A549 (cell line): ENCODE data around the gene ITFG2. TPM values are rescaled to one million over a fixed set of nuclear protein-coding genes. Genes with fewer than 3 reads are reported as not detected.

Experiments used
- ATAC-seq, 2 experiments: fragments of 200-7000 bp in 1 of 2; fragments of >200 bp in 1 of 2; cut with Nextera tagmentation in 1 of 2; cut with Tn5 transposase in 1 of 2; 3 replicates each; pipeline versions ENCODE4 v1.8.0 to v1.9.1; 2018 to 2020; ENCODE audit warnings: mild to moderate bottlenecking in 1 of 2, moderate library complexity in 1 of 2
- CTCF ChIA-PET: fragments of 300-600 bp; sonication (Branson Sonifier 250); formaldehyde crosslinking; extraction: SDS; loops from one replicate; lab custom pipeline; 2021; ENCODE audit warnings: antibody characterized with exemption, inconsistent platforms; lab: Yijun Ruan, JAX
- POLR2A ChIA-PET: fragments of 350-600 bp; formaldehyde crosslinking; extraction: SDS; loops from one replicate; lab custom pipeline; 2021; ENCODE audit warnings: antibody characterized with exemption, inconsistent platforms; lab: Yijun Ruan, JAX
- DNase-seq, 2 experiments: peaks; one replicate each; pipeline versions ENCODE4 v3.0.0 to v3.0.0-alpha.2; 2011 to 2016; ENCODE audit warnings: low read depth in 1 of 2, low spot score in 1 of 2
- FAIRE-seq: peaks from 2 replicates; lab custom pipeline; 2011; peaks lifted over from hg19 to GRCh38; lab: Jason Lieb, UNC
- H3K27ac ChIP-seq, 2 experiments: fragments of >200 bp; sonication (Bioruptor Twin); formaldehyde crosslinking; 3 replicates each; pipeline ENCODE4 v1.5.1; 2016 to 2017
- H3K4me1 ChIP-seq: fragments of >200 bp; sonication (Bioruptor Twin); formaldehyde crosslinking; 3 replicates; pipeline ENCODE4 v1.6.1; 2016
- H3K4me2 ChIP-seq: fragments of >200 bp; sonication (Bioruptor Twin); formaldehyde crosslinking; 3 replicates; pipeline ENCODE4 v1.6.1; 2016
- H3K4me3 ChIP-seq: fragments of >200 bp; sonication (Bioruptor Twin); formaldehyde crosslinking; 3 replicates; pipeline ENCODE4 v1.5.1; 2016
- H3K9me3 ChIP-seq: fragments of >200 bp; sonication (Bioruptor Twin); formaldehyde crosslinking; 3 replicates; pipeline ENCODE4 v1.6.1; 2016
- CHD4 ChIP-seq: fragments of 200-600 bp; sonication (generic); IDR thresholded peaks from 2 replicates; pipeline ENCODE4 v1.6.1; 2016; ENCODE audit warnings: antibody characterized with exemption, mild to moderate bottlenecking, borderline replicate concordance
- CTCF ChIP-seq: fragments of >200 bp; sonication (Bioruptor Twin); formaldehyde crosslinking; IDR thresholded peaks from 3 replicates; pipeline ENCODE4 v1.5.1; 2016
- EHF ChIP-seq: fragments of 250-450 bp; sonication (Bioruptor Pico); IDR thresholded peaks from 2 replicates; pipeline ENCODE4 v1.5.0; 2020; ENCODE audit warnings: mild to moderate bottlenecking
- EHMT2 ChIP-seq: fragments of 200-600 bp; sonication (generic); IDR thresholded peaks from 2 replicates; pipeline ENCODE4 v1.6.1; 2016; ENCODE audit warnings: antibody characterized with exemption, low read depth, mild to moderate bottlenecking, moderate library complexity
- EP300 ChIP-seq, 2 experiments: fragments of >200 bp; sonication (Bioruptor Twin); formaldehyde crosslinking; IDR thresholded peaks; 2 replicates in 1 of 2; 3 replicates in 1 of 2; pipeline ENCODE4 v1.6.1; 2016 to 2017
- ESRRA ChIP-seq: fragments of 150-350 bp; IDR thresholded peaks from 2 replicates; pipeline ENCODE4 v1.6.1; 2014; ENCODE audit warnings: mild to moderate bottlenecking, low read length, borderline replicate concordance
- HES2 ChIP-seq: fragments of >200 bp; sonication (Bioruptor Twin); formaldehyde crosslinking; IDR thresholded peaks from 2 replicates; pipeline ENCODE4 v1.6.1; 2016
- HEYL ChIP-seq: fragments of 250-450 bp; sonication (Bioruptor Pico); IDR thresholded peaks from 2 replicates; pipeline ENCODE4 v1.8.0; 2021; ENCODE audit warnings: mild to moderate bottlenecking, moderate library complexity
- JUN ChIP-seq, 2 experiments: fragments of >200 bp; sonication (Bioruptor Twin); formaldehyde crosslinking; IDR thresholded peaks; 2 replicates in 1 of 2; 3 replicates in 1 of 2; pipeline ENCODE4 v1.6.1; 2016 to 2017
- JUNB ChIP-seq: fragments of >200 bp; sonication (Bioruptor Twin); formaldehyde crosslinking; IDR thresholded peaks from 2 replicates; pipeline ENCODE4 v1.6.1; 2016
- MAFK ChIP-seq: fragments of 450-650 bp; IDR thresholded peaks from 2 replicates; pipeline ENCODE4 v1.6.1; 2014; ENCODE audit not compliant: partially characterized antibody
- MAX ChIP-seq: IDR thresholded peaks from 2 replicates; pipeline ENCODE4 v1.6.1; 2012
- NFE2L2 ChIP-seq: fragments of 150-350 bp; conservative IDR thresholded peaks from 2 replicates; pipeline ENCODE4 v1.6.1; 2014; ENCODE audit warnings: low read length
- POLR2AphosphoS2 ChIP-seq: conservative IDR thresholded peaks from 2 replicates; pipeline ENCODE4 v1.6.1; 2012; ENCODE audit warnings: low read length, improper control_type of control experiment, inconsistent platforms
- RAD21 ChIP-seq, 2 experiments: fragments of >200 bp in 1 of 2; sonication (Bioruptor Twin) in 1 of 2; formaldehyde crosslinking in 1 of 2; IDR thresholded peaks in 1 of 2; conservative IDR thresholded peaks in 1 of 2; 2 replicates in 1 of 2; 3 replicates in 1 of 2; pipeline ENCODE4 v1.6.1; 2012 to 2018; ENCODE audit warnings: inconsistent platforms in 1 of 2
- RARB ChIP-seq: fragments of 250-450 bp; sonication (Bioruptor Pico); IDR thresholded peaks from 2 replicates; pipeline ENCODE4 v1.8.0; 2021; ENCODE audit warnings: mild to moderate bottlenecking, moderate library complexity
- SMC3 ChIP-seq: fragments of >200 bp; sonication (Bioruptor Twin); formaldehyde crosslinking; IDR thresholded peaks from 3 replicates; pipeline ENCODE4 v1.6.1; 2018; ENCODE audit warnings: inconsistent platforms
- TP53 ChIP-seq: fragments of 250-450 bp; sonication (Bioruptor Pico); IDR thresholded peaks from 2 replicates; pipeline ENCODE4 v1.5.0; 2021; ENCODE audit warnings: mild to moderate bottlenecking, moderate library complexity
- ZFP36 ChIP-seq: fragments of 450-650 bp; IDR thresholded peaks from 2 replicates; pipeline ENCODE4 v1.6.1; 2014; ENCODE audit warnings: borderline replicate concordance; ENCODE audit not compliant: partially characterized antibody
- ZSCAN20 ChIP-seq: fragments of 250-450 bp; sonication (Bioruptor Pico); IDR thresholded peaks from 2 replicates; pipeline ENCODE4 v1.8.0; 2022; ENCODE audit warnings: mild to moderate bottlenecking, moderate library complexity
- WGBS: methylation state at CpG from one replicate; pipeline ENCODE4 v1.1.6; 2017; ENCODE audit errors: missing lambda C conversion rate; 5-methylcytosine and 5-hydroxymethylcytosine counted together
- polyA plus RNA-seq, 4 experiments: library from polyadenylated mRNA; depleted of rRNA in 3 of 4; stranded (reverse); fragments of >200 nt; fragmentation: RNase III in 1 of 4; extraction: RNeasy Plus Mini Kit Qiagen cat#74134 plus additional on column Dnase treatment in 1 of 4; gene quantifications; 2 replicates in 3 of 4; 3 replicates in 1 of 4; pipeline ENCODE4 v1.2.3, GENCODE V29; 2011 to 2017

Gene ITFG2
- polyA plus RNA-seq, 2 of the 4 experiments (the other 2 are of a cell fraction): 17.5 to 23.7 TPM

DNA sequence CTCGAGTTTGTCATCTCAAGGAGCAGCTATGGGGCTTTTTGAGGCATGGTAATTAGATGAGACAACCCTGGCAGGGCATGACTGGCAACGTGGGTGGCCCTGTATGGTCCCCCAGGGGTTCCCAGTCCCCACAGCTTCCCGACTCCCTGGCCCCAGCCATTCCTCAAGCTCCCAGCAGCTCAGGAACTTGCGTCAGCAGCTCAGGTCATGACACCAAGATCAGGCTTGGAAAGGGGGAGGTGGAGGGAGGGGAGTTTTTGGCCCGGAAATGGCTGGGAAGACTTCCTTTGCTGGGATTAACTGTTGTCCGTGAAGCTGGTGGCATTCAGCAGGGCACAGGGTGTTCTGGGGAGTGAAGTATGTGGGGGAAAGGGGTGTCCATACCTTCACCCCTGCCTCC is 32.8 kb downstream of the ITFG2 start:
- H3K27ac ChIP-seq: peak overlapping the region in 1 of 2 experiments; percentile 4; a peak in 1 of 6 replicates
- peaks cover 15% of the 10 kb centered on the region for H3K4me1 ChIP-seq
- DNase-seq (no peak), ATAC-seq (peak; percentile 18 to 20; a peak in 1 of 6 replicates), FAIRE-seq (no peak)
- TF ChIP-seq HES2: no peak
- TF ChIP-seq ZFP36: no peak
- TF ChIP-seq EP300 (IDR thresholded peaks at IDR 0.05): no peak
- no peak for TF ChIP-seq CHD4
- no peak for TF ChIP-seq ESRRA
- no peak for TF ChIP-seq NFE2L2
- TF ChIP-seq JUN (IDR thresholded peaks at IDR 0.05): no peak
- TF ChIP-seq TP53: no peak
- TF ChIP-seq MAX: no peak
- TF ChIP-seq HEYL (CRISPR knock-in tag): no peak
- TF ChIP-seq RARB (CRISPR knock-in tag): no peak
- no peak for TF ChIP-seq RAD21 (conservative IDR thresholded peaks at IDR 0.05 in 1 of 2, IDR thresholded peaks at IDR 0.05 in 1 of 2)
- TF ChIP-seq MAFK: no peak
- TF ChIP-seq ZSCAN20 (CRISPR knock-in tag): no peak
- no peak for TF ChIP-seq EHF (CRISPR knock-in tag)
- TF ChIP-seq JUNB: no peak
- 54% methylated on average over 6 of the region's 6 CpGs for WGBS
- no peaks in the 10 kb centered on the region for H3K9me3 ChIP-seq
- H3K4me3 ChIP-seq: no peak overlapping the region
- ChIA-PET CTCF (interaction anchor here (0.9 to 3.9 kb wide), 9 partner anchors 10 to 196 kb away, joined by 3 to 18 read pairs (median 4); partner anchors contain the start of genes NRIP2 and TEX52), POLR2A (no interaction called here)
- no peak overlapping the region for H3K4me2 ChIP-seq

GRCh38 chr12:2851931-2852330 is 39.5 kb downstream of the ITFG2 start:
- ChIA-PET POLR2A (no interaction called here), CTCF (interaction anchor here (0.6 to 1.5 kb wide), 6 partner anchors 9 to 42 kb away, joined by 3 to 5 read pairs (median 3); no protein-coding TSS in a partner anchor)
- TF ChIP-seq JUN (IDR thresholded peaks at IDR 0.05): no peak
- TF ChIP-seq EP300 (IDR thresholded peaks at IDR 0.05): no peak
- TF ChIP-seq EHF (CRISPR knock-in tag): no peak
- no peak for TF ChIP-seq EHMT2
- ATAC-seq: no peak
- Histone ChIP-seq H3K9me3 (no peaks in the 10 kb centered on the region), H3K4me2 (no peak overlapping the region), H3K27ac (no peak overlapping the region), H3K4me1 (peaks cover 11% of the 10 kb centered on the region), H3K4me3 (no peak overlapping the region)
- DNase-seq: no peak
- FAIRE-seq: no peak
- whole genome bisulfite sequencing: 97% methylated on average over 3 of the region's 3 CpGs

DNA sequence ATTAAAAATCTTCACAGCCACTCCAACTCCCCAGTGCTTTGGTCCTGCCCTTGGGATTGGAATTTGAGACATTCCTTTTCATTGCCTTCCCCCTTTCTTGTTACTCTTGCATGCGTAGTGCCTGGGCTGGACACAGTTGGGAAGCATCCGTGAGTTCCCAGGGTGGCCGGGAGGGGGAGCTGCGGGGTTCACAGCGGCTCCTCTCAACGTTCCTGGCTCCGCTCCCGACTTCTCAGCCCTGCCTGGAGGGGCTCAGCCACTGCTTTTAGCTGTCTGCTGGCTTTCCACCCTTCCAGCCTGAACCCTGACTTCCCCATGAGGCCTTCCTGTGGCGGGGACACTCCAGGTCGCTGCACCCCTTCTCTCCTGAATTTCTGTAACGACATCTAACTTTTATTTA is 41.2 kb downstream of the ITFG2 start:
- POLR2A ChIA-PET: interaction anchor here (0.7 to 1.0 kb wide), 3 partner anchors 10 to 41 kb away, joined by 3 read pairs; partner anchors contain the start of gene ITFG2
- H3K4me2 ChIP-seq: no peak overlapping the region
- DNase-seq: peak; percentile 77 to 92
- H3K4me3 ChIP-seq: no peak overlapping the region
- no peaks in the 10 kb centered on the region for H3K9me3 ChIP-seq
- no peak overlapping the region for H3K27ac ChIP-seq
- 34% methylated on average over 11 of the region's 11 CpGs for WGBS
- CTCF ChIA-PET: interaction anchor here (0.7 to 3.0 kb wide), 34 partner anchors 8 to 409 kb away, joined by 3 to 19 read pairs (median 4); partner anchors contain the start of genes FOXM1, RHNO1 and TULP3
- H3K4me1 ChIP-seq: peaks cover 11% of the 10 kb centered on the region
- TF ChIP-seq RAD21 (conservative IDR thresholded peaks at IDR 0.05 in 1 of 2, IDR thresholded peaks at IDR 0.05 in 1 of 2): peak in 1 of 2 experiments; percentile 45; a peak in 1 of 5 replicates
- TF ChIP-seq SMC3: peak; percentile 39; the same call in 2 of the 3 replicates
- peak; percentile 55 for TF ChIP-seq CTCF
- no peak for TF ChIP-seq POLR2AphosphoS2
- no peak for TF ChIP-seq ZFP36
- TF ChIP-seq, all 56 proteins: peak for 3
- ATAC-seq (peak; percentile 70 to 86; a peak in 5 of 6 replicates), FAIRE-seq (no peak)
